ENCODE results near the gene TSPAN11. TPM values are rescaled to one million over a fixed set of nuclear protein-coding genes. Genes with fewer than 3 reads are reported as not detected.
"Not testable (repeated sequence)": the region's sequence is repeated elsewhere in the genome, so short reads cannot be mapped to it uniquely, and the experiment has no call there.

TSPAN11 gene, protein sequence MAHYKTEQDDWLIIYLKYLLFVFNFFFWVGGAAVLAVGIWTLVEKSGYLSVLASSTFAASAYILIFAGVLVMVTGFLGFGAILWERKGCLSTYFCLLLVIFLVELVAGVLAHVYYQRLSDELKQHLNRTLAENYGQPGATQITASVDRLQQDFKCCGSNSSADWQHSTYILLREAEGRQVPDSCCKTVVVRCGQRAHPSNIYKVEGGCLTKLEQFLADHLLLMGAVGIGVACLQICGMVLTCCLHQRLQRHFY
- 1 to 10 TPM; 4.1 to 6.0 (median 5.3) TPM for polyA plus RNA-seq (ENCODE audit: insufficient read length in 4 of 4)

DNA sequence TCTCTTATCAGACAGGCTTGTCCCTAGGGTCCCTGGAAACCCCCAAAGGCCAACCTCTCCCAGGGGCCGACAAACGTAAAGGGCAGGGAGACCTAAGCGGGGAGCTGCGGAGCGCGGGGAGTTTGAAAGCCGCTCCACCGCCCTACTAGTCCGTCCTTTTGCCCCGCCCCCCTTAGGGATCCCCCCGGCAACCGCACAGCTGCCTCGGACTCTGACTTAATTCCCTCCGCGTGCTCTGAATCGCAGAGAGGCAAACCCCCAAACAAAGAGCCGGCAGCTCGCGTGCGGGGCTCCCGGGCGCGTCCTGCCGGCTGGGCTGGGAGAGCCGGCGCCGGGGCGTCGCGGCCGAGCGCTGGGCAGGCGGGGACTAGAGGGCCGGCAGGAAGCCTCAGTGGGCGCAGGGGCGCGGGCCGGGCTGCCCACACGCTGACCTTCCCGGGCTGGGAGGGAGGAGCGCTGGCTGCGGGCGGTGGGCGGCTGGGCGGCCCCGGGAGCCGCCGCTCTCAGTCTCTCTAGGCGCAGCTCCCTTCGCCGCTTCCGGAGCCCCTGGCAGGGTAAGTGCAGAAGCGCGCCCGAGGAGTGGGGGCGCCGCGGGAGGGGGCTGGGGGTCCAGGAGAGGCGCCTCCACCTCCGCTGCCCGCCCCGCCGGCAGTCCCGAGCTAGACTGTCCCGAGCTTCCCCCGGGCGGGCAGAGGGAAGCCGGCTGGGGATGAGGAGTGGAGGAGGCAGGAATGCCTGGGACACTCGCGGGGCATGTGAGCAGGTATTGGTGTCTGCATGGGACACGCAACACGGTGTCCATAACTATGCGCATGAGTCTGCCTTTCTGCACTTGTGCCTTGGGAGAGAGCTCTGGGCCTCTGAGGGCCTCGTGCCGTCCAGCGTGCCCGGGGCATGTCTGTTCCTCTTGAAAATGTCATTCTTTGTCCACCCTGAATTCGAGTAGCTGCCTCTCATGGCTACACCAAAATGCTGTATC lies at the start of gene TSPAN11:
TSPAN11 (plus strand) TSS at position 506 of the 979 bp plus-strand sequence. CDS start 27,244 bp downstream, outside the sequence.
- peak in 2 of 4 donors; percentile 38 to 47 for DNase-seq (ENCODE audit: low read depth in 4 of 4, low spot score in 2 of 4)

DNA sequence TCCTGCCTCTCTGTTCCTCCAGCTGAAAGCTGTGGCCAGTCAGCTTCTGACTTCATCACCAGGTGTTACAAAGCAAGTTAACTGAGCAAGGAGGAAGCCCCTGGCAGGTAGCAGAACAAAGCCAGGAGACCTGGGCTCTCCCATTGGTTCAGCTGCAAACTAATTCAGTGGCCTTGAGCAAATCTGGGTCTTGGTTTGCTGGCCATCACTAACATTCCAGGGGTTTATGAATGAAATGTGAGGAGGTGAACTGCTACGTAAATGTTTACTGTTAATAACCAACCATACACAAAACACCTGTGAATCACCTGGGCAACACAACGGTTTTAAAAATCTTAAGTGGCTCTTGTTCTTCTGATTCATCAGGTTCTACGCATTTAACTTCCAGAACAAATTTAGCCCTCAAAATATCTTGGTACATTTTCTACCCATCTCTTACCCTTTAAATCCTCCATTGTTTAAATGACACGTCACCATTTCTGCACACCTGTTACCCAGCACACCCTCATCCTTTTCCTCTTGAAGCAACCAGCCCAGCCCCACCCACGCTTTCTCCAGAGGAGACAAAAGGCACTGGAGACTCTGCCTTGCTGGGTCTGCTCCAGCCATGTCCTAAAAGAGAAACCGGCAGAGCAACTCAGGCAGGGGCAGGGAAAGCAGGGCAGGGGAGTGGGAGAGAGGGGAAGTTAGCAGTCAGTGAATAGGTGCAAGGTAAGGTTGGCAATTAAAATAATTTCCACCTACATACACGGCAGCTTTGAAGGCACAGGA lies 49.3 kb upstream of the TSPAN11 start:
- no peak for DNase-seq (ENCODE audit: low read depth in 4 of 4, low spot score in 2 of 4)

DNA sequence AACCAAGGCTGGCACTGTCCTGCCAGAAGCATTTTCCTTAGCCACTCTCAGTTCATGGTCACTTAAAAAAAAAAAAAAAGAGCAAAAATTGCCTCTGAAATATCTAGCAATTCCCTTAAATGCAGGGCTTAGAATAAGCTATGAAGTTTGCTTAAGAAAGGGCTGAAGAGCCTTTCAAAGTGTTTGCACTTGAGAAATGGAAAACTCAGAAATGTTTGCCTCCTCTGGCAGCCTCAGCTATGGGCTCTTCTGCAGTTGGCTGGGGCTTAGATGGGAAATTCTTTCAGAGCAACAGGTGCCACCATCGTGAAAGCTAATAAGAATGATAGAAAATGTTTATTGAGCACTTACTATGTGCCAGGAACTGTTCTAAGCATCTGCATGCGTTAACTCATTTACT lies 48.5 kb upstream of the TSPAN11 start:
- no peak for DNase-seq (ENCODE audit: low read depth in 4 of 4, low spot score in 2 of 4)

DNA sequence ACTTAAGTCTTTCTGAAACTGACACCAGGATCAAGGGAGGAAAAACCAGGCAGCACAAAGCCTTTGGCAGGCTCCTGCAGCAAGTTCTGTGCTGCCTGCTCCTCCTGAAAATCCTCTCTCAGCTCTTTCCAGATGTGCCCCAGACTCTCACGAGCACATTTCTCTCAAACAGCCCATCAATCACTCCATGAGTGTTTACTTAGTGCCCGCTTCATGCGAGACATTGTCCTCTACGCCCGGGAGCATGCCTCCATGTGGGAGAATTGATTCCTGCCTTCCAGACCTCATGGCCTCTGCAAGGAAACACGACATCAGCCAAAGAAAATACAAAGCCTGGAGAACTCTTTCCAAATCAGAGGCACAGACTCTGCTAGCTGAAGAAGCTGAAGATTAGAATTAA lies 46.5 kb upstream of the TSPAN11 start:
- DNase-seq (ENCODE audit: low read depth in 4 of 4, low spot score in 2 of 4), result peak in 1 of 4 donors; percentile 39

DNA sequence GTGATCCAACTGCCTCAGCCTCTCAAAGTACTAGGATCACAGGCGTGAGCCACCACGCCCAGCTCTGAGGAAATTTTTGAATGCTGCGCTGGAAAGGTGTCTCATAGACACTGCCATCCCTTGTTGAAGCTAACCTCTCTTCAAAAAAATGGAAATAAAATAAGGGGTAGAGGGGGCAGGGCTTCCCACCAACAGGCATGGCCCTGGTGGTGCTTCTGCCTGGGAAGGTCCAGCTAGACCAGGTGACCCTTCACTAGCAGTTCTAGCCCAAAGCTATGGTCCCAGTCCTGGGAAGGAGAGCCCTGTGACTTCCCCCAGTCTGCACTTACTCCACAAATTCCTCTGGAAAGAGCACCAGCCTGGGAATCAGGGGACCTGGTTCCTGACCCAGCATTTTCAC lies 45.7 kb upstream of the TSPAN11 start:
- DNase-seq (ENCODE audit: low read depth in 4 of 4, low spot score in 2 of 4), result no peak

DNA sequence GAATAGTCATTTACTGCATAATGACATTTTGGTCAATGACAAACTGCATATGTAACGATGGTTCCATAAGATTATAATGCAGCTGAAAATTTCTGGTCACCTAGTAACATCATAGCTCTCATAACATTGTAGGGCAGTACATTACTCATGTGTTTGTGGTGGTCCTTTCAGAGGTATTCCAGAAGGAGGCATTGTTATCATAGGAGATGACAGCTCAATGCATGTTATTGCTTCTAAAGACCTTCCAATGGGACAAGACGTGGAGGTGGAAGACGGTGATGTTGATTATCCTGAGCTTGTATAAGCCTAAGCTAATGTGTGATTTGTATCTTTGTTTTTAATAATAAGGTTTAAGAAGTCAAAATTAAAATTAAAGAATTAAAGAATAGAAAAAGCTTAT lies 43.8 kb upstream of the TSPAN11 start:
- no peak for DNase-seq (ENCODE audit: low read depth in 4 of 4, low spot score in 2 of 4)

DNA sequence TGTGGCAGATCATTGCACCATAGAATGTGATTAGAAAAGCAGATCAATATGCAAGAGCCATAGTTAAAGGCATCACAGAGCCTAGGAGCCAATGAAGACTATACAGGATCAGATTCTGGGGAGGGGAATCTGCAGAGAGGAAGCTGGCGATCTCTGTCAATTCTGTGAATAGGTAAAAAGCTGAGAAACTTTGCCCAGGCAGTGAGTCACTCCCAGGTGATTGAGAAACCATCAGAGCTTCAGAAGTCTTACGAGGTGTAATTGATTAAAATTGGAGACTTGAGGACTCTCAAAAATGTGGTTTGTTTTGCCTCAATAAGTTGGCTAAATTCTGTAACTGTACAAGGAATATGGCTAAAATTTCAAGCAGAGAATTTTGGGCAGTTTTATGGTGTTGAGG lies 41.7 kb upstream of the TSPAN11 start:
- DNase-seq (ENCODE audit: low read depth in 4 of 4, low spot score in 2 of 4), result no peak

DNA sequence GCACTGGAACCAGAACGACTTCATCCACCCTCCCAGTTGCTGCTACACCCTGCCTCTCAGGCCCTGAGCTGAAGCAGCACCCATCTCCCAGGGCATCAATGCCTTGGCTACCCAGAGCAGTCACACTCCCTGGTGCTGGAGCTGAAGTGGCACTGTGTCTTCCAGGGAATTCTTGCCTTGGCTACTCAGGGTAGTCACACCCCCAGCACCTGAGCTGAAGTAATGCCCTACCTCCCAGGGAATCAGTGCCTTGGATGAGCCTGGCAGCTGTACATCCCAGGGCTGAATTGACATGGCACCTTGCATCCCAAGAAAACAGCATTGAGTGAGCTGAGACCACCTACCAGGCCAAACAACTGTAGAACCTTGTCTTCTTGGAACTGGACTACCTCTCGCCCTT lies 41.2 kb upstream of the TSPAN11 start:
- no peak for DNase-seq (ENCODE audit: low read depth in 4 of 4, low spot score in 2 of 4)

DNA sequence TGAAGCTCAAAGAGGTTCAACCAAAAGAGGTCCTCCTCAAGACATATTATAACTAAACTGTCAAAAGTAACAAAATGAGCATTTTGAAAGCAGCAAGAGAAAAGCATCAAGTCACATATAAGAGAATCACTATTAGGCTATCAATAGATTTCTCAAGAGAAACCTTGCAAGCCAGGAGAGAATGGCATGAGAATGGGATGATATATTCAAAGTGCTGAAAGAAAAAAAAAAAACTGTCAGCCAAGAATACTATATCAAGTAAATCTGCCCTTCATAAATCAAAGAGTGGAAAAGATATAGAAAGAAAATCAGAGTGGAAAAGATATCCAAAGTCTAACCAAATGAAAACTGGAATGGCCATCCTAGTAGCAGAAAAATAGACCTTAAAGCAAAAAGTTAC lies 39.3 kb upstream of the TSPAN11 start:
- DNase-seq (ENCODE audit: low read depth in 4 of 4, low spot score in 2 of 4), result no peak

DNA sequence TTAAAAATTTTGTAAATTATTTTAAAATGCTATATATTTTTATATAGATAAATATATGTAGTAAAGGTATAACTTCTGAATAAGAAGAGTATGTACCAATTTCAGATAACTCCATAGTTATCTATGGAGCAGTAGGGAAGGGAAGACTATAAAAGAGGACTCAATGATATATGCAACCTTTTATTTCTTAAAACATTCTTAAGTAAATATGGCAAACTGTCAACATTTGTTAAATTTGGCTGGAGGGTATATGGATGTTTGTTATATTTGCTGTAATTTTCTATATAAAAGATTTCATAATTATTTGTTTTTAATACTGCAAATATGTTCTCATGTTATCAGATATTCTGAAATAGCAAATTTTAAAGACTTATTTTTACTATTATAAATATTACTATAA lies 38.3 kb upstream of the TSPAN11 start:
- no peak for DNase-seq (ENCODE audit: low read depth in 4 of 4, low spot score in 2 of 4)

DNA sequence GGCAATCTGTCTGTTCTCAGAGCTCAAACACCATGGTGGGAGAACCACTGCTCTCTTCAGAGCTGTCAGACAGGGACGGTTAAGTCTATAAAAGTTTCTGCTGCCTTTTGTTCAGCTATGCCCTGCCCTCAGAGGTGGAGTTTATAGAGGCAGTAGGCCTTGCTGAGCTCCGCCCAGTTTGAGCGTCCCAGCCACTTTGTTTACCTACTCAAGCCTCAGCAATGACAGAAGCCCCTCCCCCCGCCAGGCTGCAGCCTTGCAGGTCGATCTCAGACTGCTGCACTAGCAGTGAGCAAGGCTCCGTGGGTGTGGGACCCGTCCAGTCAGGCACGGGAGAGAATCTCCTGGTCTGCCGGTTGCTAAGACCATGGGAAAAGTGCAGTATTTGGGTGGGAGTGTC lies 32.0 kb upstream of the TSPAN11 start:
- not testable (repeated sequence) for DNase-seq (ENCODE audit: low read depth in 4 of 4, low spot score in 2 of 4)

DNA sequence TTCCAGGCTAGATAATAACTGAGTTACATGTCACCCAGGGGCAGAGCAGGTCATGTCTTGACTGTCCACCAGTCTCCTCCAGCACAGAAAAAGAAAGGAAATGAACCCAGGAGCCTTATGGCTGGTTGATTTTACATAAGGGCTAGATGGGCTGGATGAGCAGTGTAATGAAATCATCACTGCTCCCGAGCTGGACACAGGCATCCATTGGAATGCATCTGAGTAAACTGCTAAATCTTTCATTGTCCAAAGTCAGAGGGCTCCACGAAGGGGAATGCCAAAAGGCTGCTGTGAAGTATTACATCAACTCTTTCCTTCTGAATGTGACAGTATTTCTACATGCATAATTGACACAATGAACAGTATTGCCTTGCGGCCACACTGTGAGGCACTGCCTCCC lies 30.1 kb upstream of the TSPAN11 start:
- no peak for DNase-seq (ENCODE audit: low read depth in 4 of 4, low spot score in 2 of 4)

DNA sequence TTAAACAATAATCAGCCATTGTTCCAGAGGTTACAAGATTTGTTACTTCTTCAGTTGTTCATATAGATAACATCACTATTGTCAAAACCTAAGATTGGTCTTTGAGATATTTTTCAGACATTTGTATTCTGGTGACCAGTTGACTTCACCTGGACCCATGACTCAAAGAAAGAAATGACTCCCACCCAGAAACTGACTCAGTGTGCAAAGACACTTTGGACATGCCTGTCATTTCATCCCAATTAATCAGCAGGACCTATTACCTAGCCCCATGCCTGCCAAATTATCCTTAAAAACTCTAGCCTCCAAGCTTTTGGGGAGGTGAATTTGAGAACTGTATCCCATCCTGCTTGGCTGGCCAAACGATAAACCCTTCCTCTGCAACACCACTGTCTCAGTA lies 27.7 kb upstream of the TSPAN11 start:
- no peak for DNase-seq (ENCODE audit: low read depth in 4 of 4, low spot score in 2 of 4)

DNA sequence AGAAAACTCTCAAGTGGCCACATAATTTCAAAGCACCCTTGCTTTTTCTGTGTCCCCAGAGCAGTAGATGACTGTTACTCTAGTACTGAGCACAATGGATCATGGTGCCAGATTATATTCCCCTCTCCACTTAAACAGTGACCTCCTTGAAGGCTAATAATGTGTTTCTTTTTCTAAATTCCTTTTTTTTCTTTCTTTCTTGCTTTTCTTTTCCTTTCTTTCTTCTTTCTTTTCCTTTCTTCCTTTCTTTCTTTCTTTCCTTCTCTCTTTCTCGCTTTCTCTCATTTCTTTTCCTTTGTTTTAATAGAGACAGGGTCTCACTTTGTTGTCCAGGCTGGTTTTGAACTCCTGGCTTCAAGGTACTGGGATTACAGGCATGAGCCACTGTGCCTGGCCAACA lies 26.2 kb upstream of the TSPAN11 start:
- DNase-seq (ENCODE audit: low read depth in 4 of 4, low spot score in 2 of 4), result no peak

DNA sequence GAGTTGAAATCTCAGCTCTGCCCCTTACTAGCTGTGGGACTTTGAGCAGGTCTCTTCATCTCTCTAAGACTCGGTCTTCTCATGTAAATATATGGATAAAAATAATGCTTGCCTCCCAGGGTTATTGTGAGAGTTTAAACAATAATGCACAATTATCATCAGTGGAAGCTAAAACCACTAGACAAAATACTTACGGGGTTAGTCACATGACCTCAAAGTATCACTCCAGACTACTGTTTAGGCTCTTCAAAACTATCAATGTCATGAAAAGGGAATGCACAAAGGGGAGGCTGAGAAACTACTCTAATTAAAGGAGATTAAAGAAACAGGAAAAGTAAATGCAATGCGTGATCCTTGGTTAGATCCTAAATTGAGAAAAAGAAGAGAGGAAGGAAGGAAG lies 24.5 kb upstream of the TSPAN11 start:
- no peak for DNase-seq (ENCODE audit: low read depth in 4 of 4, low spot score in 2 of 4)

DNA sequence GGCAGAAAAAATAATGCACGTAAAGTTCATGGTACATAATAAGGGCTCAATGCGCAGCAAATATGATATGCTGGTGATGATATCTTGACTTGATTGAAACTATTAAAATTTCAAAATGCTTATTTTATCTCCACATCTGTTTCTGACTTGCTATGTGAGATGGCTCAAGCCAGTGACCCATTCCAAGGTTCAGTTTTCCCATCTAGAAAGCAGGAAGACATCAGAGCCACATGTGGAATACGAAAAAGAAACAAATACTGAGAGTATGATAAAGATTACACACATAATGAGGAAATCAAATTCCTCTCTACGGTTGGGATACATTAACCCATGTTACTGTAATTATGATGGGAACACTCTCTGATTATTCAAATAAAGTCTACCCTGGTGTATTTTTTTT lies 24.0 kb upstream of the TSPAN11 start:
- no peak for DNase-seq (ENCODE audit: low read depth in 4 of 4, low spot score in 2 of 4)

DNA sequence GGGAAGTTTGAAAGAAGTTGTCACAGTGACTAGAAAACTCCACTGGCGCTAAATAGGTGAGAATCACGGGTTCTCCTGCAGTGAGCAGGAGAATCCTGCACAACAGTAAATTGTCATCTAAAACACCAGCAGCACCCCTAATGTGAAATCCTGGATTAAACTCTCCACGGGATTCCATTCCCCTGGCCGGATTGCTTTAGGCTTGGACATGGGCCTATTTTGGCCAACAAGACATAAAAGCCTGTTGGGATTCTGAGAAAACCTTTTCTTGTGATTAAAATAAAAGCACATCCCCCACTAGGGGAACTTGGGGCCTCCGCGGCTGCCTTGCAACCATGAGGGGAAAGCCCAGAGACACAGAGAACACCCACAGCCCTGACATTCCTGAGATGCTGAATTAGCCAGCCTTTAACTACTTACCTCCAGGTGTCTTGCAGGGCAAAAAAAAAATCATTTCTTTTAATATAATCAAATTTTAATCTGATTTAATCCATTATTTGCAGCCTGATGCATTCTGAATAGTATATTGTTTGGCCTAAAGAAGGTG lies 21.0 kb upstream of the TSPAN11 start:
- no peak for DNase-seq (ENCODE audit: low read depth in 4 of 4, low spot score in 2 of 4)

DNA sequence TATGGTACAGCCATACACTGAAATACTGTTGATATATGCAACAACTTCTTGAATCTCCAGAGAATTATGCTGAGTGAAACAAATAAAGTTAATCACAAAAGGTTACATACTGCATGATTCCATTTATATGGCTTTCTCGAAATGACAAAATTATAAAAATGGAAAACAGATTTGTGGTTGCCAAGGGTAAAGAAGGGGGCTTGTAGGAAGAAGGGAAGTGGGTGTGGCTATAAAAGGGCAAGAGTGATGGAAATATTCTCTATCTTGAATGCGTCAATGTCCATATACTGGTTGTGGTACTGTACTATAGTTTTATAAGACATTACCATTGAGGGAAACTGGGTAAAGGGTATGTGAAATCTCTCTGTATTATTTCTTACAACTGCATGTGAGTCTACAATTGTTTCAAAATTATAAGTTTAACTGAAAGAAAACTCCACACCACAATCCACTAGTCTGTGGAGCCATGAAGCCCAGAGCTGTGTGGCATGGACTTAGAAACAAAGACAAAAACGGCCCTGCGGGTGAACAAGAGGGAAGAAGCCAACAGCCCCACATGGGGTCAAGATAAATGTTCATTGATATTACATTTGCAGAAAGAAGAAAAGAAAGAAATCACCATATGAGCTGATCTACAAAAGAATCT lies 18.3 kb upstream of the TSPAN11 start:
- DNase-seq (ENCODE audit: low read depth in 4 of 4, low spot score in 2 of 4), result no peak

DNA sequence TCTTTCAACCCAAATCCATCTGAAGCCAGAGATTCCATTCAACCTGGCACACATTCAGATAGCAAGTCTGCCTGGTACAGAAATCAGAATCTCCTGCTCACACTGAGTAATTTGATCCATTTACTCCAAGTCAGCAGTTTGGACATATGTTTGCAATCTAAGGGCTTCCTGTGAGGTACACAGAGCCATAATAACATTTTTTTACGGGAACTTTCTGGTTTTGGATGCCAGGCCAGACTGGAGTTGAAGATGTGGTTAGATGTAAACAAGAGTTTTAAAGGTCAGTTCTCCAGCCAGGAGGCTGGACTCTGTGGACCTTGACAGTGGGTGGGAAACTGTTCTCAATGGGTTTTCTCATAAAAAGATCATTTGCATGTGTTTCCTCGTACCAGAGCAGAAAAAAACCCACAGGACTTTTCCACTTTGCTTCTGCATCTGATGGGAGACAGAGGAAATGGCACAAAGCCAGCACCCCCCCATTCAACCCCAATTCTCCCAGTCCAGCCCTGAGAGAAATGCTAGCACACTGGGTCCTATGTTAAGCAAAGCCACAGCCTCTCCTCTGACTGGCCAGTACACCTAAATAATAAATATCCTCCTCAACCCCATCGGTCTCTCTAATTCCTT lies 17.7 kb upstream of the TSPAN11 start:
- DNase-seq (ENCODE audit: low read depth in 4 of 4, low spot score in 2 of 4), result no peak

Data from left renal cortex interstitium (tissue), 4 donors.